Stimulated activated CD4-positive, alpha-beta T cell treated with anti-CD3 and anti-CD28 coated beads, Interleukin-2, amount 100 ng/mL, for 4 hours (primary cell): ENCODE results near the gene ACOXL.

Source experiments
- DNase-seq: peaks from one replicate; pipeline ENCODE4 v3.0.0-alpha.2; 2020; ENCODE audit warnings: low read depth

The ACOXL gene

GRCh38 chr2:110876167-110876999, 144.0 kb downstream of the ACOXL start:
- no peak for DNase-seq

- no peak for DNase-seq
These were observed 144.9 kb downstream of the ACOXL start for GRCh38 chr2:110877031-110877827.

GRCh38 chr2:110878150-110878549, 145.8 kb downstream of the ACOXL start:
- DNase-seq: no peak

GRCh38 chr2:110881908-110882307, 149.5 kb downstream of the ACOXL start:
- DNase-seq: no peak

GRCh38 chr2:110883406-110883805, 151.0 kb downstream of the ACOXL start:
- DNase-seq: no peak

- DNase-seq: no peak
These were observed 152.9 kb downstream of the ACOXL start for GRCh38 chr2:110885256-110885655.

GRCh38 chr2:110886826-110887573, 154.6 kb downstream of the ACOXL start:
- DNase-seq: no peak

- no peak for DNase-seq
These were observed 156.0 kb downstream of the ACOXL start for GRCh38 chr2:110888411-110888810.

- no peak for DNase-seq
These were observed 159.3 kb downstream of the ACOXL start for GRCh38 chr2:110891626-110892025.

- DNase-seq: no peak
These were observed 163.9 kb downstream of the ACOXL start for GRCh38 chr2:110896226-110896625.

GRCh38 chr2:110897966-110898365, 165.6 kb downstream of the ACOXL start:
- DNase-seq: no peak

- no peak for DNase-seq
These were observed 167.8 kb downstream of the ACOXL start for GRCh38 chr2:110900191-110900590.

- DNase-seq: no peak
These were observed 171.2 kb downstream of the ACOXL start for GRCh38 chr2:110903548-110903947.

GRCh38 chr2:110904116-110904778, 171.9 kb downstream of the ACOXL start:
- DNase-seq: no peak

GRCh38 chr2:110904779-110905148, 172.4 kb downstream of the ACOXL start:
- DNase-seq: no peak

GRCh38 chr2:110905217-110905616, 172.8 kb downstream of the ACOXL start:
- no peak for DNase-seq

GRCh38 chr2:110906613-110907298, 174.4 kb downstream of the ACOXL start:
- no peak for DNase-seq

- DNase-seq: no peak
These were observed 177.1 kb downstream of the ACOXL start for GRCh38 chr2:110909501-110909900.

GRCh38 chr2:110910423-110910822, 178.1 kb downstream of the ACOXL start:
- no peak for DNase-seq

- DNase-seq: no peak
These were observed 187.4 kb downstream of the ACOXL start for GRCh38 chr2:110919738-110920137.

- no peak for DNase-seq
These were observed 193.1 kb downstream of the ACOXL start for GRCh38 chr2:110925479-110925878.
